Left ventricle myocardium inferior (tissue), 1 donor: ENCODE measurements around the gene CFAP58. TPM values are rescaled to one million over a fixed set of nuclear protein-coding genes. Genes with fewer than 3 reads are reported as not detected.

Source experiments
- DNase-seq: peaks from one replicate; pipeline ENCODE4 v3.0.0-alpha.2; 2020
- H3K27ac ChIP-seq: fragments of 200-600 bp; replicated peaks from 2 replicates; pipeline ENCODE4 v1.8.0; 2021
- H3K27me3 ChIP-seq: fragments of 200-600 bp; 2 replicates; pipeline ENCODE4 v1.8.0; 2021; ENCODE audit warnings: low read depth
- H3K36me3 ChIP-seq: fragments of 200-600 bp; 2 replicates; pipeline ENCODE4 v1.8.0; 2021
- H3K4me1 ChIP-seq: fragments of 200-600 bp; 2 replicates; pipeline ENCODE4 v1.8.0; 2021
- H3K4me3 ChIP-seq: fragments of 200-600 bp; 2 replicates; pipeline ENCODE4 v1.8.0; 2021; ENCODE audit warnings: mild to moderate bottlenecking, moderate library complexity
- H3K9me3 ChIP-seq: fragments of 200-600 bp; replicated peaks from 2 replicates; pipeline ENCODE4 v1.8.0; 2021
- intact Hi-C: fragments of 100-400 bp; cut with micrococcal nuclease; formaldehyde crosslinking; loops from one replicate; pipeline ENCODE4 v1.11.0; 2022
- total RNA-seq: library from RNA; stranded (reverse); fragmentation: NEBNext Ultra II Directional; extraction: Animal tissue kit (Norgen Biotek cat#: 25700); gene quantifications from one replicate; pipeline ENCODE4 v1.2.1, GENCODE V29; 2021
- TF ChIP-seq, protein P1 (sequence below): fragments of 200-600 bp; IDR thresholded peaks from 2 replicates; pipeline ENCODE4 v1.8.0; 2021; ENCODE audit warnings: antibody characterized with exemption, mild to moderate bottlenecking, borderline replicate concordance
- donor health status: DM: no; HTN: yes; CAD: no; lungs with severe emphysema.

Gene CFAP58
- total RNA-seq, 1 donor from 2014 or later, result 3.5 TPM

- intact Hi-C loops, result no loop called here
- TF ChIP-seq, protein P1, sequence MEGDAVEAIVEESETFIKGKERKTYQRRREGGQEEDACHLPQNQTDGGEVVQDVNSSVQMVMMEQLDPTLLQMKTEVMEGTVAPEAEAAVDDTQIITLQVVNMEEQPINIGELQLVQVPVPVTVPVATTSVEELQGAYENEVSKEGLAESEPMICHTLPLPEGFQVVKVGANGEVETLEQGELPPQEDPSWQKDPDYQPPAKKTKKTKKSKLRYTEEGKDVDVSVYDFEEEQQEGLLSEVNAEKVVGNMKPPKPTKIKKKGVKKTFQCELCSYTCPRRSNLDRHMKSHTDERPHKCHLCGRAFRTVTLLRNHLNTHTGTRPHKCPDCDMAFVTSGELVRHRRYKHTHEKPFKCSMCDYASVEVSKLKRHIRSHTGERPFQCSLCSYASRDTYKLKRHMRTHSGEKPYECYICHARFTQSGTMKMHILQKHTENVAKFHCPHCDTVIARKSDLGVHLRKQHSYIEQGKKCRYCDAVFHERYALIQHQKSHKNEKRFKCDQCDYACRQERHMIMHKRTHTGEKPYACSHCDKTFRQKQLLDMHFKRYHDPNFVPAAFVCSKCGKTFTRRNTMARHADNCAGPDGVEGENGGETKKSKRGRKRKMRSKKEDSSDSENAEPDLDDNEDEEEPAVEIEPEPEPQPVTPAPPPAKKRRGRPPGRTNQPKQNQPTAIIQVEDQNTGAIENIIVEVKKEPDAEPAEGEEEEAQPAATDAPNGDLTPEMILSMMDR, result no peak
- H3K4me1 ChIP-seq, result no peaks in the 10 kb centered on the region
- no peak overlapping the region for H3K4me3 ChIP-seq
- no peak for DNase-seq
- H3K27me3 ChIP-seq, result no peaks in the 10 kb centered on the region
- no peak overlapping the region for H3K27ac ChIP-seq
- no peaks in the 10 kb centered on the region for H3K9me3 ChIP-seq
- H3K36me3 ChIP-seq, result no peaks in the 10 kb centered on the region
Measured at GRCh38 chr10:104416851-104417250, 63.2 kb downstream of the CFAP58 start.

- intact Hi-C loops, result no loop called here
- H3K9me3 ChIP-seq, result no peaks in the 10 kb centered on the region
- H3K27me3 ChIP-seq, result no peaks in the 10 kb centered on the region
- no peaks in the 10 kb centered on the region for H3K36me3 ChIP-seq
- no peak overlapping the region for H3K4me3 ChIP-seq
- DNase-seq, result no peak
- H3K27ac ChIP-seq, result no peak overlapping the region
- TF ChIP-seq, protein P1, result no peak
- H3K4me1 ChIP-seq, result no peaks in the 10 kb centered on the region
Measured at GRCh38 chr10:104417637-104418292, 64.1 kb downstream of the CFAP58 start.

GRCh38 chr10:104424719-104425118 lies 71.1 kb downstream of the CFAP58 start:
- H3K27ac ChIP-seq, result no peak overlapping the region
- H3K4me1 ChIP-seq, result no peaks in the 10 kb centered on the region
- no peak overlapping the region for H3K4me3 ChIP-seq
- H3K27me3 ChIP-seq, result no peaks in the 10 kb centered on the region
- TF ChIP-seq, protein P1, result no peak
- no peaks in the 10 kb centered on the region for H3K36me3 ChIP-seq
- intact Hi-C loops, result no loop called here
- no peaks in the 10 kb centered on the region for H3K9me3 ChIP-seq
- DNase-seq, result no peak

GRCh38 chr10:104427989-104428388 lies 74.4 kb downstream of the CFAP58 start:
- Histone ChIP-seq H3K36me3 (no peaks in the 10 kb centered on the region), H3K27ac (no peak overlapping the region), H3K4me1 (no peaks in the 10 kb centered on the region), H3K27me3 (no peaks in the 10 kb centered on the region), H3K4me3 (no peak overlapping the region), H3K9me3 (no peaks in the 10 kb centered on the region)
- intact Hi-C loops, result no loop called here
- no peak for DNase-seq
- TF ChIP-seq, protein P1, result no peak

- no peak overlapping the region for H3K27ac ChIP-seq
- intact Hi-C loops, result no loop called here
- TF ChIP-seq, protein P1, result no peak
- no peaks in the 10 kb centered on the region for H3K4me1 ChIP-seq
- DNase-seq, result no peak
- H3K9me3 ChIP-seq, result no peaks in the 10 kb centered on the region
- no peak overlapping the region for H3K4me3 ChIP-seq
- no peaks in the 10 kb centered on the region for H3K36me3 ChIP-seq
- no peaks in the 10 kb centered on the region for H3K27me3 ChIP-seq
Measured at GRCh38 chr10:104429846-104430245, 76.2 kb downstream of the CFAP58 start.

DNA sequence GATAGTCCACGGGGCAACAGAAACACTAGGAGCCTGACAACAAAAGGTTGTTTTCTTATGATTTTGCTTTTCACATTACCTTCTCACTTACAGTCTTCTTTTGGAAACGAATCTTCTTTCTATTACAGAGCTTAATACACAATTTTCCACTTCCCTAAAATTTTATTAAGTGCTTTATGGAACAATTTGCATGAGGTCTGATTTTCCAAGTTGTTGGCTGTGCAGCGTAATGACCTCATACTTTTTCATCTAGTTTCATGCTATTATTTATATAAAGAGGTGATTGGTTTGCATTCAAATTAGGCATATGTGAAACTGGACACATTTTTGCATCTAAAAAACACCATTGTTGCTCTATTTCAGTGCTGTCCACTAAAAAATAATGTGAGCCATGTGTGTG lies 76.7 kb downstream of the CFAP58 start:
- no peaks in the 10 kb centered on the region for H3K36me3 ChIP-seq
- TF ChIP-seq, protein P1, result no peak
- no peaks in the 10 kb centered on the region for H3K9me3 ChIP-seq
- intact Hi-C loops, result no loop called here
- H3K4me3 ChIP-seq, result no peak overlapping the region
- DNase-seq, result no peak
- no peak overlapping the region for H3K27ac ChIP-seq
- H3K4me1 ChIP-seq, result no peaks in the 10 kb centered on the region
- H3K27me3 ChIP-seq, result no peaks in the 10 kb centered on the region
